ENCODE results near the gene FOXC1.

The FOXC1 gene

DNA sequence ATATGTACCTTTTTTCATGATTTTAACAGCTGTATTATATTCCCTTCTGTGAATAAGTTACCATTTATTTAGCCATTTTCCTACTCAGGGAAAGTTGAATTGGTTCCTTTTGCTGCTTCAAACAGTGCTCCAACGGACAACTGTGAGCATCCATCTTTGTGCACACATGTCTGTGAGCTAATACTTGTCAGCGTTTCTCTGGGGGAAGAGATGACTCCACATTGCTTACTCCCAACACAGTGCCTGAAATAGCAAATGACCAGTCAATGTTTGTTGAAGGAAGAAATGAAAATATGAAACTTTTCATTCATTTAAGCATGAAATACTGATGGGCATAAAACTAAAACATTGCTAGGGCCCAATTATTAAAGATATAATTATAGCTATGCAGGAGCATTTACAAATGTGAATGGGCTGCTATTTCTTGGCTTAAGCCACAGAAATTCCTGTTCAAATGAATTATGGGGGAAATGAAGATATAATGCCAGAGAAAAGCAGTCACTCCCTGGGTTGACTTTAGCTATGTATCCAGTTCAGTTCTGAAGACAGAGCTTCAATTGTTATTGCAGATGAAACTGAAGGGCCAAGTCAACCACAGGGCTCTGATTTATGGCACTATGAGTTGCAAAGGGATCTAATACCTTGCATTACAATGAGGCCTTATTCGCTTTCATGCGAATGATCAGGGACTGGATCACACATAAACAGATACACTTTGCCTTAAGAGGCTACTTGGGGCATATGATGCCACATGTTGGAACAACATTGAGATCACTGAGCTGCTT is 47.4 kb upstream of the FOXC1 start:
- Histone ChIP-seq H2AFZ (ENCODE audit: low read depth, low read length) (no peak overlapping the region), H3K36me3 (ENCODE audit: insufficient read depth, low read length) (no peaks in the 10 kb centered on the region), H4K20me1 (ENCODE audit: insufficient read depth, low read length) (no peaks in the 10 kb centered on the region), H3K4me1 (ENCODE audit: insufficient read depth, low read length) (no peaks in the 10 kb centered on the region), H3K79me2 (ENCODE audit: insufficient read depth, low read length) (no peaks in the 10 kb centered on the region), H3K4me2 (ENCODE audit: insufficient read depth, low read length) (no peak overlapping the region), H3K27me3 (ENCODE audit: insufficient read depth, low read length, poor library complexity) (no peaks in the 10 kb centered on the region), H3K9ac (ENCODE audit: low read depth, low read length) (no peak overlapping the region), H3K27ac (ENCODE audit: low read length) (no peak overlapping the region), H3K4me3 (ENCODE audit: low read depth in 1 of 2, low read length in 2 of 2) (no peak overlapping the region), H3K9me3 (ENCODE audit: insufficient read depth, low read length, severe bottlenecking) (no peaks in the 10 kb centered on the region)
- no peak for TF ChIP-seq EZH2 (IDR thresholded peaks at IDR 0.05; ENCODE audit: borderline replicate concordance, low read depth, low read length, severe bottlenecking)
- TF ChIP-seq, protein P1, sequence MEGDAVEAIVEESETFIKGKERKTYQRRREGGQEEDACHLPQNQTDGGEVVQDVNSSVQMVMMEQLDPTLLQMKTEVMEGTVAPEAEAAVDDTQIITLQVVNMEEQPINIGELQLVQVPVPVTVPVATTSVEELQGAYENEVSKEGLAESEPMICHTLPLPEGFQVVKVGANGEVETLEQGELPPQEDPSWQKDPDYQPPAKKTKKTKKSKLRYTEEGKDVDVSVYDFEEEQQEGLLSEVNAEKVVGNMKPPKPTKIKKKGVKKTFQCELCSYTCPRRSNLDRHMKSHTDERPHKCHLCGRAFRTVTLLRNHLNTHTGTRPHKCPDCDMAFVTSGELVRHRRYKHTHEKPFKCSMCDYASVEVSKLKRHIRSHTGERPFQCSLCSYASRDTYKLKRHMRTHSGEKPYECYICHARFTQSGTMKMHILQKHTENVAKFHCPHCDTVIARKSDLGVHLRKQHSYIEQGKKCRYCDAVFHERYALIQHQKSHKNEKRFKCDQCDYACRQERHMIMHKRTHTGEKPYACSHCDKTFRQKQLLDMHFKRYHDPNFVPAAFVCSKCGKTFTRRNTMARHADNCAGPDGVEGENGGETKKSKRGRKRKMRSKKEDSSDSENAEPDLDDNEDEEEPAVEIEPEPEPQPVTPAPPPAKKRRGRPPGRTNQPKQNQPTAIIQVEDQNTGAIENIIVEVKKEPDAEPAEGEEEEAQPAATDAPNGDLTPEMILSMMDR (IDR thresholded peaks at IDR 0.05; ENCODE audit: borderline replicate concordance, extremely low read depth, low read length, poor library complexity, severe bottlenecking), result no peak
- ATAC-seq (ENCODE audit: insufficient read depth, low read depth) (no peak), DNase-seq (no peak)

DNA sequence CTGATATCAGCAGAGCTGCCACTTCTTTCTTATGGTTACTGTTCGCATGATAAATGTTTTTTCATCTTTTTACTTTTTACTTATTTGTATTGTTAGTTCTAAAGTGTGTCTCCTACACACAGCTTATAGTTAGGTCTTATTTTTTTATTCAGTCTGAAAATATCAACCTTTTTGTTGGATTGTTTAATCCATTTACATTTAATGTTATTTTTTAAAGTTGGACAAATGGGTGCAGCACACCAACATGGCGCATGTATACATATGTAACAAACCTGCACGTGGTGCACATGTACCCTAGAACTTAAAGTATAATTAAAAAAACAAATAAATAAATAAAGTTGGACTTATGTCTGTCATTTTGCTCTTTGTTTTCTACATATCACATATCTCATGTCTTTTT is 40.3 kb upstream of the FOXC1 start:
- TF ChIP-seq, protein P1 (IDR thresholded peaks at IDR 0.05; ENCODE audit: borderline replicate concordance, extremely low read depth, low read length, poor library complexity, severe bottlenecking), result no peak
- TF ChIP-seq EZH2 (IDR thresholded peaks at IDR 0.05; ENCODE audit: borderline replicate concordance, low read depth, low read length, severe bottlenecking), result no peak
- Histone ChIP-seq H3K27ac (ENCODE audit: low read length) (no peak overlapping the region), H3K9ac (ENCODE audit: low read depth, low read length) (no peak overlapping the region), H3K4me1 (ENCODE audit: insufficient read depth, low read length) (peaks cover 2% of the 10 kb centered on the region; the same call in 1 of the 2 replicates), H3K36me3 (ENCODE audit: insufficient read depth, low read length) (no peaks in the 10 kb centered on the region), H2AFZ (ENCODE audit: low read depth, low read length) (no peak overlapping the region), H3K79me2 (ENCODE audit: insufficient read depth, low read length) (no peaks in the 10 kb centered on the region), H3K4me3 (ENCODE audit: low read depth in 1 of 2, low read length in 2 of 2) (no peak overlapping the region), H3K27me3 (ENCODE audit: insufficient read depth, low read length, poor library complexity) (no peaks in the 10 kb centered on the region), H3K9me3 (ENCODE audit: insufficient read depth, low read length, severe bottlenecking) (peaks cover 6% of the 10 kb centered on the region), H4K20me1 (ENCODE audit: insufficient read depth, low read length) (no peaks in the 10 kb centered on the region), H3K4me2 (ENCODE audit: insufficient read depth, low read length) (no peak overlapping the region)
- DNase-seq (no peak), ATAC-seq (ENCODE audit: insufficient read depth, low read depth) (no peak)

DNA sequence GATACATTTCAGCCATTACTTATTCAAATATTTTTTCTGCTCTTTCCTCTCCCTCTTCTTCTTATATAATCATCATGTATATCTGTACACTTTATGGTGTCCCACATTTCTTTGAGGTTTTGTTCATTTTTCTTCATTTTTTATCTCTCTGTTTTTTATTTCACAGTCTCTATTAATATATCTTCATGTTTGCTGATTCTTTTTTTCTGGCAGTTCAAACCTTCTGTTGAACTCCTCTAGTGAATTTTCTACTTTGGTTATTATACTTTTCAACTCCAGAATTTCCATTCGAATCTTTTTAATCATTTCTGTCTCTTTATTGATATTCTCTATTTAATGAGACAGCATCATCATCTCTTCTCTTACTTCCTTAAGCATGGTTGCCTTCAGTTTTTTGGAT is 38.9 kb upstream of the FOXC1 start:
- no peak overlapping the region for H3K9ac ChIP-seq (ENCODE audit: low read depth, low read length)
- H3K79me2 ChIP-seq (ENCODE audit: insufficient read depth, low read length), result no peaks in the 10 kb centered on the region
- H3K4me3 ChIP-seq (ENCODE audit: low read depth in 1 of 2, low read length in 2 of 2), result no peak overlapping the region
- no peak for TF ChIP-seq EZH2 (IDR thresholded peaks at IDR 0.05; ENCODE audit: borderline replicate concordance, low read depth, low read length, severe bottlenecking)
- TF ChIP-seq, protein P1 (IDR thresholded peaks at IDR 0.05; ENCODE audit: borderline replicate concordance, extremely low read depth, low read length, poor library complexity, severe bottlenecking), result no peak
- peaks cover 6% of the 10 kb centered on the region for H3K9me3 ChIP-seq (ENCODE audit: insufficient read depth, low read length, severe bottlenecking)
- no peak overlapping the region for H2AFZ ChIP-seq (ENCODE audit: low read depth, low read length)
- H3K4me1 ChIP-seq (ENCODE audit: insufficient read depth, low read length), result peaks cover 14% of the 10 kb centered on the region; the same call in 1 of the 2 replicates
- no peak for DNase-seq
- no peaks in the 10 kb centered on the region for H3K27me3 ChIP-seq (ENCODE audit: insufficient read depth, low read length, poor library complexity)
- no peak overlapping the region for H3K27ac ChIP-seq (ENCODE audit: low read length)
- no peak overlapping the region for H3K4me2 ChIP-seq (ENCODE audit: insufficient read depth, low read length)
- H4K20me1 ChIP-seq (ENCODE audit: insufficient read depth, low read length), result no peaks in the 10 kb centered on the region
- no peak for ATAC-seq (ENCODE audit: insufficient read depth, low read depth)
- no peaks in the 10 kb centered on the region for H3K36me3 ChIP-seq (ENCODE audit: insufficient read depth, low read length)
